Measurements from ENCODE around the gene OR10C1. TPM values are rescaled to one million over a fixed set of nuclear protein-coding genes. Genes with fewer than 3 reads are reported as not detected.

The OR10C1 gene
- total and polyA plus RNA-seq, 2 of the 4 experiments (the other 2 are of a cell fraction): not detected

- no peak for DNase-seq
- H3K9me3 ChIP-seq (ENCODE audit: control insufficient read depth, insufficient read depth, low read length): peaks cover 14% of the 10 kb centered on the region
- H3K4ac ChIP-seq (ENCODE audit: low read depth, low read length): no peak overlapping the region
- no peak overlapping the region for H3K9ac ChIP-seq (ENCODE audit: low read depth, low read length)
- H3K4me3 ChIP-seq (ENCODE audit: insufficient read depth, low read depth, low read length): no peak overlapping the region
- in situ Hi-C loops (cut with MboI; ENCODE audit: low sequenced_read_pairs) (no loop called here), dilution Hi-C loops (cut with HindIII; ENCODE audit: low sequenced_read_pairs, unreplicated experiment) (no loop called here), intact Hi-C loops (cut with micrococcal nuclease) (no loop called here)
- H2BK120ac ChIP-seq (ENCODE audit: low read depth, low read length): no peak overlapping the region
- no peak overlapping the region for H2BK20ac ChIP-seq (ENCODE audit: low read depth, low read length)
- no peak for ATAC-seq (ENCODE audit: low read depth)
- H3K23ac ChIP-seq (ENCODE audit: low read depth, low read length): no peak overlapping the region
- H3K4me1 ChIP-seq (ENCODE audit: control insufficient read depth, insufficient read depth, low read length): no peaks in the 10 kb centered on the region
- ChIA-PET CTCF (no interaction called here), POLR2A (ENCODE audit: unreplicated experiment) (no interaction called here)
- H3K56ac ChIP-seq (ENCODE audit: extremely low read depth, insufficient read depth, low read length): no peak overlapping the region
- no peak overlapping the region for H3K4me2 ChIP-seq (ENCODE audit: low read depth, low read length)
- H2AK5ac ChIP-seq (ENCODE audit: low read depth, low read length): no peak overlapping the region
- no peaks in the 10 kb centered on the region for H3K9me1 ChIP-seq (ENCODE audit: insufficient read depth, low read length)
- H3K18ac ChIP-seq (ENCODE audit: low read depth, low read length): no peak overlapping the region
- H4K5ac ChIP-seq (ENCODE audit: low read depth, low read length): no peak overlapping the region
- TF ChIP-seq MAZ (IDR thresholded peaks at IDR 0.05; ENCODE audit: borderline replicate concordance, low read depth, low read length) (no peak), USF2 (IDR thresholded peaks at IDR 0.05; ENCODE audit: low read depth, low read length) (no peak), FOS (IDR thresholded peaks at IDR 0.05; ENCODE audit: low read depth, low read length) (no peak), BHLHE40 (IDR thresholded peaks at IDR 0.05; ENCODE audit: low read depth, low read length) (no peak), NFE2L2 (IDR thresholded peaks at IDR 0.05; ENCODE audit: low read depth, low read length) (no peak)
- no peaks in the 10 kb centered on the region for H3K79me1 ChIP-seq (ENCODE audit: low read depth in 1 of 2, low read length in 2 of 2)
- H4K8ac ChIP-seq (ENCODE audit: low read depth in 2 of 2, low read length in 2 of 2): no peak overlapping the region
- no peaks in the 10 kb centered on the region for H4K20me1 ChIP-seq (ENCODE audit: insufficient read depth, low read length)
- H3K36me3 ChIP-seq (ENCODE audit: control insufficient read depth, insufficient read depth, low read length): no peaks in the 10 kb centered on the region
- WGBS, 2 experiments (ENCODE audit: extremely low coverage in 2 of 2, insufficient read length in 1 of 2): no CpG with 5 or more reads among the region's 2 CpGs
- H2BK5ac ChIP-seq (ENCODE audit: low read depth, low read length, poor library complexity, severe bottlenecking): no peak overlapping the region
- H3K27me3 ChIP-seq (ENCODE audit: control insufficient read depth, insufficient read depth, low read length): no peaks in the 10 kb centered on the region
- no peak overlapping the region for H2AFZ ChIP-seq (replicated peaks; ENCODE audit: low read length, poor library complexity)
- no peak overlapping the region for H3K27ac ChIP-seq (ENCODE audit: insufficient read depth, low read length)
- no peak overlapping the region for H2AK9ac ChIP-seq (replicated peaks; ENCODE audit: low read depth, low read length, poor library complexity)
- no TSS peak for BruUV-seq (replicated peaks)
- no peak overlapping the region for H3K14ac ChIP-seq (replicated peaks; ENCODE audit: low read depth, low read length)
- no peak overlapping the region for H2BK15ac ChIP-seq (ENCODE audit: low read depth, low read length)
- H4K91ac ChIP-seq (ENCODE audit: insufficient read depth, low read depth, low read length): no peak overlapping the region
Measured at GRCh38 chr6:29465279-29465678, 26.2 kb downstream of the OR10C1 start.

All from IMR-90 (cell line).